B cell (primary cell): ENCODE results near the gene PDILT. TPM values are rescaled to one million over a fixed set of nuclear protein-coding genes. Genes with fewer than 3 reads are reported as not detected.

Experiments used
- ATAC-seq: fragments of 200-7000 bp; cut with Tn5 transposase; one replicate; pipeline ENCODE4 v1.10.0; 2021; ENCODE audit warnings: low read depth, mild to moderate bottlenecking, moderate number of reproducible peaks, moderate library complexity
- CTCF ChIA-PET: fragments of 350-600 bp; sonication (Branson Sonifier 250); formaldehyde crosslinking; loops from one replicate; lab custom pipeline; 2021; ENCODE audit warnings: antibody characterized with exemption, inconsistent platforms; lab: Charles Lee
- POLR2A ChIA-PET: fragments of 350-600 bp; sonication (Branson Sonifier 250); formaldehyde crosslinking; loops from one replicate; lab custom pipeline; 2021; ENCODE audit warnings: antibody characterized with exemption; lab: Charles Lee
- DNase-seq: peaks from one replicate; pipeline ENCODE4 v3.0.0; 2013
- H2AFZ ChIP-seq: 2 replicates; pipeline ENCODE4 v1.6.1; 2012; ENCODE audit warnings: mild to moderate bottlenecking, low read depth, low read length; ENCODE audit not compliant: insufficient read depth, poor library complexity, severe bottlenecking
- H3K27ac ChIP-seq, 2 donors: 1 replicate in 1 of 2; 2 replicates in 1 of 2; pipeline ENCODE4 v1.5.1; 2012 to 2013; ENCODE audit warnings: low read length in 2 of 2, mild to moderate bottlenecking in 2 of 2, moderate library complexity in 1 of 2
- H3K27me3 ChIP-seq, 4 experiments: fragments of 200-600 bp in 1 of 4; sonication (generic) in 1 of 4; replicated peaks in 1 of 4; 1 replicate in 2 of 4; 2 replicates in 2 of 4; pipeline versions ENCODE4 v1.6.1 to v1.7.0; 2013 to 2016; ENCODE audit warnings: low read length in 3 of 4, mild to moderate bottlenecking in 2 of 4, mixed read lengths in 1 of 4, moderate library complexity in 1 of 4; ENCODE audit not compliant: insufficient read depth in 4 of 4, control insufficient read depth in 3 of 4; ENCODE audit errors: control extremely low read depth in 1 of 4
- H3K36me3 ChIP-seq, 2 experiments: replicated peaks in 1 of 2; 1 replicate in 1 of 2; 2 replicates in 1 of 2; pipeline versions ENCODE4 v1.6.1 to v1.7.1; 2013; ENCODE audit warnings: low read length in 1 of 2; ENCODE audit not compliant: insufficient read depth in 2 of 2, control insufficient read depth in 1 of 2; ENCODE audit errors: control extremely low read depth in 1 of 2, extremely low read depth in 1 of 2
- H3K4me1 ChIP-seq, 2 donors: fragments of 200-600 bp in 1 of 2; sonication (generic) in 1 of 2; 1 replicate in 1 of 2; 2 replicates in 1 of 2; pipeline versions ENCODE4 v1.5.1 to v1.6.1; 2013 to 2017; ENCODE audit warnings: low read length in 2 of 2; ENCODE audit not compliant: control insufficient read depth in 2 of 2, insufficient read depth in 2 of 2
- H3K4me2 ChIP-seq: replicated peaks from 2 replicates; pipeline ENCODE3; 2012; ENCODE audit warnings: mild to moderate bottlenecking, low read depth, low read length; ENCODE audit not compliant: poor library complexity, severe bottlenecking
- H3K4me3 ChIP-seq, 5 experiments: fragments of 200-600 bp in 1 of 5; sonication (generic) in 1 of 5; 1 replicate in 3 of 5; 2 replicates in 2 of 5; pipeline versions ENCODE4 v1.5.1 to v1.7.0; 2011 to 2016; ENCODE audit warnings: low read length in 4 of 5, mild to moderate bottlenecking in 4 of 5, low read depth in 2 of 5, control low read depth in 1 of 5, moderate library complexity in 1 of 5; ENCODE audit not compliant: insufficient read depth in 1 of 5; ENCODE audit errors: control extremely low read depth in 1 of 5, extremely low read depth in 1 of 5
- H3K79me2 ChIP-seq: fragments of 200-600 bp; sonication (generic); one replicate; pipeline ENCODE4 v1.6.0; 2016; ENCODE audit warnings: low read length; ENCODE audit not compliant: control insufficient read depth, insufficient read depth
- H3K9ac ChIP-seq: fragments of 200-600 bp; sonication (generic); 2 replicates; pipeline ENCODE4 v1.6.1; 2017; ENCODE audit warnings: mild to moderate bottlenecking, low read length, moderate library complexity
- H3K9me3 ChIP-seq, 3 donors: one replicate each; pipeline versions ENCODE4 v1.6.1 to v1.7.1; 2013; ENCODE audit warnings: low read length in 2 of 3; ENCODE audit not compliant: control insufficient read depth in 2 of 3, insufficient read depth in 1 of 3; ENCODE audit errors: control extremely low read depth in 1 of 3
- H4K20me1 ChIP-seq: 2 replicates; pipeline ENCODE4 v1.6.0; 2012; ENCODE audit warnings: mild to moderate bottlenecking, low read length; ENCODE audit not compliant: insufficient read depth, control insufficient read depth, poor library complexity, severe bottlenecking
- H3K27ac Mint-ChIP-seq: one replicate; pipeline ENCODE4 v1.8.0; 2021; ENCODE audit warnings: mixed read lengths
- H3K27me3 Mint-ChIP-seq: one replicate; pipeline ENCODE4 v1.8.0; 2021; ENCODE audit warnings: mixed read lengths
- H3K4me1 Mint-ChIP-seq: one replicate; pipeline ENCODE4 v1.8.0; 2021; ENCODE audit warnings: mixed read lengths
- H3K4me3 Mint-ChIP-seq: one replicate; pipeline ENCODE4 v1.8.0; 2021; ENCODE audit warnings: mixed read lengths
- H3K9me3 Mint-ChIP-seq: one replicate; pipeline ENCODE4 v1.8.0; 2022; ENCODE audit warnings: mixed read lengths; ENCODE audit not compliant: insufficient read depth
- EZH2 ChIP-seq: IDR thresholded peaks from 2 replicates; pipeline ENCODE4 v1.6.1; 2012; ENCODE audit warnings: borderline replicate concordance, low read depth, mild to moderate bottlenecking, moderate library complexity, low read length; ENCODE audit not compliant: insufficient read depth, poor library complexity, severe bottlenecking
- WGBS: methylation state at CpG from one replicate; pipeline ENCODE4 v1.1.5; 2013; ENCODE audit warnings: missing lambda C conversion rate; ENCODE audit not compliant: insufficient coverage; 5-methylcytosine and 5-hydroxymethylcytosine counted together
- intact Hi-C: fragments of 100-400 bp; cut with micrococcal nuclease; formaldehyde crosslinking; loops from one replicate; pipeline ENCODE4 v1.10.0; 2022
- polyA plus RNA-seq: library from polyadenylated mRNA; depleted of rRNA; stranded (reverse); fragments of >200 nt; gene quantifications from 2 replicates; pipeline ENCODE4 v1.2.3, GENCODE V29; 2012
- total RNA-seq, 2 donors: library from RNA; stranded (reverse); fragments of 120-200 nt in 1 of 2; gene quantifications; 1 replicate in 1 of 2; 2 replicates in 1 of 2; pipeline versions ENCODE4 v1.2.3 to v1.2.4, GENCODE V29; 2013 to 2022
- TF ChIP-seq, protein P1 (sequence below): fragments of 200-600 bp; IDR thresholded peaks from one replicate; pipeline ENCODE4 v1.8.0; 2022; ENCODE audit warnings: antibody characterized with exemption, mild to moderate bottlenecking

PDILT gene
- total and polyA plus RNA-seq, 2 donors (not counting 1 experiment from before 2014, with no cell fraction given) = not detected

DNA sequence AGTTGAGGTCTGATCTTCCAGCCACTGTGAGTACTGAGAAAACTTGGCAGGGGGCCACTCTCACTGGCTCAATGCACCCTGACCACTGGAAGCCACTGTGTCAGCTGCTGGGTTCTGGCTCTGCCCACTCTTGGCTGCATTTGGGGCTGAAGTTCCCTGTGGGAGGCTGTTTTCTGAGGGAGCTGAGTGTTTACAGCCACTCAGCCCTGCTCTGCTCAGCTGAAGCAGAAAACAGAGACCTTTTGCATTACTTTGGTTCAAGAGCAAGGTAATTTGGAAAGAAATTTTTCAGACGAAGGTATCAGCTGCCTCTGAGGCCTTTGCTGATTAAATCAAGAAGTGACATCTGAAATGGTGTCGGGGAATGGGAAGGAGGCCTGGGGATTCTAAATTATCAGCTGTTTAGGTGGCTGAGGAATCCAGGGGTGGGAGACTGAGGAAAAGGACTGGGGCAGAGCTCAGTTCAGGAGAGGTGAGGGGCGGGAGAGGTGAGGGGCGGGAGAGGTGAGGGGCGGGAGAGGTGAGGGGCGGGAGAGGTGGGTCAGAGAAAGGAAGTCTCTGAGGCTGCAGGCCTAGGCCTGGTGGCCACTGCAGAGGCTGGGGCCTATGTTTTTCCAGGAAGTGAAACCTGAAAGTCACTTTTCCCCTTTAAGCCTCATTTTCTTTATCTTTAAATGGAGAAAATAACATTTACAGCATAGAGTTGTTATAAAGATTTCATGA is 5.0 kb upstream of the PDILT start, which contains the start of gene ACSM5:
ACSM5 (plus strand) TSS at position 137 of the 723 bp plus-strand sequence. CDS start 1,951 bp downstream, outside the sequence.
- H3K27me3 Mint-ChIP-seq = peaks cover 10% of the 10 kb centered on the region
- Histone ChIP-seq H3K27ac (no peak within 1 kb of the TSS), H3K4me2 (peak within 1 kb of the TSS; percentile 18), H3K36me3 (no peaks in the 10 kb centered on the region), H2AFZ (peak within 1 kb of the TSS; percentile 47), H3K4me1 (peaks cover 0 to 9% of the 10 kb centered on the region in 2 donors), H3K4me3 (no peak within 1 kb of the TSS), H4K20me1 (no peaks in the 10 kb centered on the region), H3K9ac (no peak within 1 kb of the TSS), H3K79me2 (no peaks in the 10 kb centered on the region), H3K27me3 (no peaks in the 10 kb centered on the region), H3K9me3 (no peaks in the 10 kb centered on the region)
- no peaks in the 10 kb centered on the region for H3K9me3 Mint-ChIP-seq
- DNase-seq (no peak), ATAC-seq (peak; percentile 28)
- peak within 1 kb of the TSS; percentile 18 for H3K4me3 Mint-ChIP-seq
- H3K4me1 Mint-ChIP-seq = peaks cover 7% of the 10 kb centered on the region
- POLR2A ChIA-PET = no interaction called here
- intact Hi-C loops = no loop called here
- CTCF ChIA-PET = interaction anchor here (1.9 kb wide), 1 partner anchor 24 kb away, joined by 5 read pairs; no protein-coding TSS in a partner anchor
- WGBS = 88% methylated on average over 2 of the region's 6 CpGs
- peak within 1 kb of the TSS; percentile 80 for H3K27ac Mint-ChIP-seq
- TF ChIP-seq, protein P1, sequence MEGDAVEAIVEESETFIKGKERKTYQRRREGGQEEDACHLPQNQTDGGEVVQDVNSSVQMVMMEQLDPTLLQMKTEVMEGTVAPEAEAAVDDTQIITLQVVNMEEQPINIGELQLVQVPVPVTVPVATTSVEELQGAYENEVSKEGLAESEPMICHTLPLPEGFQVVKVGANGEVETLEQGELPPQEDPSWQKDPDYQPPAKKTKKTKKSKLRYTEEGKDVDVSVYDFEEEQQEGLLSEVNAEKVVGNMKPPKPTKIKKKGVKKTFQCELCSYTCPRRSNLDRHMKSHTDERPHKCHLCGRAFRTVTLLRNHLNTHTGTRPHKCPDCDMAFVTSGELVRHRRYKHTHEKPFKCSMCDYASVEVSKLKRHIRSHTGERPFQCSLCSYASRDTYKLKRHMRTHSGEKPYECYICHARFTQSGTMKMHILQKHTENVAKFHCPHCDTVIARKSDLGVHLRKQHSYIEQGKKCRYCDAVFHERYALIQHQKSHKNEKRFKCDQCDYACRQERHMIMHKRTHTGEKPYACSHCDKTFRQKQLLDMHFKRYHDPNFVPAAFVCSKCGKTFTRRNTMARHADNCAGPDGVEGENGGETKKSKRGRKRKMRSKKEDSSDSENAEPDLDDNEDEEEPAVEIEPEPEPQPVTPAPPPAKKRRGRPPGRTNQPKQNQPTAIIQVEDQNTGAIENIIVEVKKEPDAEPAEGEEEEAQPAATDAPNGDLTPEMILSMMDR = no peak
- no peak for TF ChIP-seq EZH2

DNA sequence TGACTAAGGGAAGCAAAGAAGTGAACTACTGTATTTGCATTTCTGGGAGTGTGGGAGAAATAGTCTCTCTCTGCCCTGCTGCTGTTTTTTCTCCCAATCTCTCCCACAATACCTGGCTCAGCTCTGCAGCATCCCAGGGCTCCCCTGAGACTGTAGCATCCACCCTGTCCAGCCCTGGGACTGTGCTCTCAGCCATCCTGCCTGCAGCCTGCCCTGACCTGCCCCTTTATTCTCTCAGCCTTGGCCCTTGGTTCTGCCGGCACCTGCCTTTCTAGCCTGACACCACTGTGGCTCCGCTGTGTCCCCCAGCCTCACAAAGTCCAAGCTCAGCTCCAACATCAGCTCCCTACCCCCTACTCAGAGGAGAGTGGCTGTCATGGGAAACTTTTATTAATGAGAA is 1.9 kb downstream of the PDILT start:
- H2AFZ ChIP-seq = no peak overlapping the region
- CTCF ChIA-PET = no interaction called here

More for the DNA sequence above, 1.9 kb downstream of the PDILT start:
- Histone ChIP-seq H3K9me3 (no peaks in the 10 kb centered on the region), H3K4me1 (no peaks in the 10 kb centered on the region), H3K9ac (no peak overlapping the region), H3K4me2 (no peak overlapping the region), H3K27me3 (no peaks in the 10 kb centered on the region), H3K36me3 (no peaks in the 10 kb centered on the region), H3K79me2 (no peaks in the 10 kb centered on the region), H4K20me1 (no peaks in the 10 kb centered on the region), H3K4me3 (no peak overlapping the region), H3K27ac (no peak overlapping the region)
- intact Hi-C loops = no loop called here
- Mint-ChIP-seq H3K27ac (no peak overlapping the region), H3K4me3 (no peak overlapping the region), H3K4me1 (no peaks in the 10 kb centered on the region), H3K9me3 (no peaks in the 10 kb centered on the region), H3K27me3 (peaks cover 3% of the 10 kb centered on the region)
- no peak for TF ChIP-seq EZH2
- POLR2A ChIA-PET = no interaction called here
- ATAC-seq (no peak), DNase-seq (no peak)
- WGBS = 100% methylated on average over 2 of the region's 2 CpGs
